Stimulated activated naive CD4-positive, alpha-beta T cell treated with Interleukin-2 at 50 U/mL for 16 hours (primary cell): ENCODE data around the gene SSC5D.
"Not testable (repeated sequence)": the region's sequence is repeated elsewhere in the genome, so short reads cannot be mapped to it uniquely, and the experiment has no call there.

Source experiments
- DNase-seq: peaks from one replicate; lab custom pipeline; 2025; lab: John Stamatoyannopoulos, UW

SSC5D gene

DNA sequence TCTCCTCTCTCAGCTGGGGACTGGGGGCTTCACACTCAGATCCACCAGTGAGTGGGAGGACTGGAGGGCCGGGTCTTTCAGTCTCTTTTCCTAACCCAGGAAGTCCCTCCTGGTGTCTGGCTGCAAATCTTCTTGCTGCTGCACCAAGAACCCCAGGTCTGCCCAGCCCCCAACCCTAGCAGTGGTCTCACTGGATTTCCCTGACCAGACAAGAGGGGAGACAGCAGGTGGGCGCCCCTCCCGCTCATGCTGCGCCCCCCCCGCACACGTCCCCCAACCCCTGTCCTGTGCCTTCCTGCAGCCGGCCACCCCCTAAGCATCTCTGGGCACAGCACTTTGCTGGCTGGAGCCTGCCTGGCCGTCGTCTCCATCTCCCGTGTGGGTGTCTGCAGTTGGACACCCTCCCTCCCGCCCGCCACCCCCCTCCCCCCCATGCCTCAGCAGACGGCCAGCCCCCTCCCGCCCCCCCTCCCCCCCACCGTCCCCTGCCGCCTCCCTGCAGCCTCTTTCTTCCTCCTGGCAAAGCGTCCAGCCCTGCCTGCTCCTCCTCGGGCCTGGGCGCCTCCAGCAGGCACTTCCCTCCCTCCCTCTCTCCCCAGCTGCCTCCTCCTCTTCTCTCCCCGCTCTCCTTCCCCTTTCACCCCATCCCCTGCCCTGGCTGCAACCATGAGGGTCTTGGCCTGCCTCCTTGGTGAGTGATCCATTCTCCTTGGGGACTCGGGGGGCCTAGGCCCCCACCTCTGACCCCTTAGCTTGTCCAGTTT lies at the start of gene SSC5D:
Gene SSC5D, plus strand, starts transcription at position 513 of the 764 bp plus-strand sequence. Its CDS starts 154 bp downstream, at position 667.
- DNase-seq: no peak

DNA sequence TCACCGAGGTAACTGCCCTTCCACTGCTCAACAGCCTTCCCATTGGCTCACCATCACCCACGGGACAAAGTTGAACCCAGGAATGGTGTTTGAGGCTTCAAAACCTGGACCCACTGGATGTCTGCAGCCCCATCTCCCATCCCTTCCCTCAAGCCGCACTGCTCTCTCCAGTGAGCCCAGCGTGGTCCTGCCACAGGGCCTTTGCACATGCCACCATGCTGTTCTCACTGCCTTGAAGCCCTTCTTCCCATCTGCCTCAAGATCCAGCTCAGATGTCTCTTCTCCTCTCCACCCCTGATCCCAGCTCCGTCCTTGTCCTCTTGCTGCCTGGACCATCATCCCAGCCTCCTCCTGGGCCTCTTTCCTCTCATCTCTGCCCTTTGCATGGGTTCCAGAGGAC lies 49.2 kb upstream of the SSC5D start:
- DNase-seq: no peak

DNA sequence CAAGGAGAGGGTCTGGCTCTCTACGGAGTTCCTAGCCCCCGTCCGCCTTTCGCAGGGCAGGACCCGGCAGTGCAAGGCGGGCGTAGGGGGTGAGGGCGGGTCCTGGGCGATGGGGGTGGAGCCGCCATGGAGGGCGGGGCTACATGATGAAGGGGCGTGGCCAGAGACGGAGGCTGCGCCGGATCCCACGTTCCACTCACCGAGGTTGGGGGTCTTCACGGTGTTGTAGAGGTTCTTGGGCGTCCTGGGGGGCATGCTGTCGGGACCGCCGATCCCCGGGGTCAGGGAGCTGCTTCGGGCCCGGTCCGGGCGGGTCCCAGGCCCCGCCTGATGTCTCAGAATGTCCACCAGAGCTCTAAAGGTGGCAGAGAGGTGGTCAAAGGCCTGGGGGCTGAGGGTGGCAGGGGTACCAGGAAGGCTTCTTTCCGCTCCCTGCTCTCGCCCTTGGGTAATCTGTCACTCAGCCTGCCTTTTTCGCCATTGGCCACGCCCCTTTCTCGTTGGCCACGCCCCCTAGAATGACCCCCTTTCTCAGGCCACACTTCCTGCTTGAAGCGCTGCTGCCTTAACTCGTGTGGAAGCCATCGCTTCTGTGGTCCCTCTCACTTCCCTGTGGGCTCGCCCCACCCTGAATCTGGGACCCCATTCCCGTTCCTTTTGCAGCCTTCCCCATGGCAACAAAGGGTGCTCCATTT lies 47.7 kb upstream of the SSC5D start:
- DNase-seq: no peak

DNA sequence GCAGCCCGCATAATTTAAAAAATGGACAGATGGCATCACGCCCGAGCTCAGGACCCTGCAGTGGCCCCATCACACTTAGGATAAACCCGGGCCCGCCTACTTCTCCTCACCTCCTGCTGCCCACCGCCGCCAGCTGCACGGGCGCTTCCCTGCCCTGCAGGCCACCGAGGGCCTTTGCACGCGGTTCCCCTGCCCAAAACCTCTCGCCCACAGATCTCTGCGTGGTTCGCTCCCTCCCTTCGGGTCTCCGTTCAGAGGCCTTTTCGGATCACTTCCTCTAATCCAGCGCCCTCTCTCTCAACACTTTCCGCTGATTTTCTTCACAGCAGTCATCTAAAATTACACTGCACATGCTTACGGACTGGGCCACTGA lies 46.9 kb upstream of the SSC5D start:
- no peak for DNase-seq

DNA sequence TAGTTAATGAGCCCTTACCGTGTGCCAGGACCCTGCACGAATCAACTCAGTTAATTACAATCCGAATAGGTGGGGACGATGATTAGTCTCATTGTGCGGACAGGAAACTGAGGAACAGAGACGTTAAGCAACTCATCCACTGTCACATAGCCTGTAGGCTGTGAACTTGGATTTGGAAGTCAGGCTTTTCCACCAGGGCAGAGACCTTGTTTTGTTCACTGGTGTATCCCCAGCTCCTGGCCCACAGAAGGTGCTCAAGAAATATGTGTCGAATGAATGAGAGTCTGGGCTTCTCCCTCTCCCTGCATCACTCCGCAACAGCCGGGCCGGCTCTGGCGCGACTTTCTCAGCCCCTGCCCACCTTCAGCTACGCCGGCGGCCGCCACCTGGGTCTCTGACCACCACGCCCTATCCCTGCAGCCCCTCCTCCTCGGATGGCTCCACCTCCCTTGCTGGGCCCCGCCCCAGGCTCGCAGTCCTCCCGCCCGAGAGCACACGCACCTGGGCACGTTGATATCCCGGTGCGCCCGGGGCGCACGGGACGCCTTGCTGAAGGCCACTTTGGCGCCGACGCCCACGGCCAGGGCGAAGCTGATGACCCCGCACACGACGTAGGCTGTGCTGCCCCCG lies 46.4 kb upstream of the SSC5D start:
- no peak for DNase-seq

DNA sequence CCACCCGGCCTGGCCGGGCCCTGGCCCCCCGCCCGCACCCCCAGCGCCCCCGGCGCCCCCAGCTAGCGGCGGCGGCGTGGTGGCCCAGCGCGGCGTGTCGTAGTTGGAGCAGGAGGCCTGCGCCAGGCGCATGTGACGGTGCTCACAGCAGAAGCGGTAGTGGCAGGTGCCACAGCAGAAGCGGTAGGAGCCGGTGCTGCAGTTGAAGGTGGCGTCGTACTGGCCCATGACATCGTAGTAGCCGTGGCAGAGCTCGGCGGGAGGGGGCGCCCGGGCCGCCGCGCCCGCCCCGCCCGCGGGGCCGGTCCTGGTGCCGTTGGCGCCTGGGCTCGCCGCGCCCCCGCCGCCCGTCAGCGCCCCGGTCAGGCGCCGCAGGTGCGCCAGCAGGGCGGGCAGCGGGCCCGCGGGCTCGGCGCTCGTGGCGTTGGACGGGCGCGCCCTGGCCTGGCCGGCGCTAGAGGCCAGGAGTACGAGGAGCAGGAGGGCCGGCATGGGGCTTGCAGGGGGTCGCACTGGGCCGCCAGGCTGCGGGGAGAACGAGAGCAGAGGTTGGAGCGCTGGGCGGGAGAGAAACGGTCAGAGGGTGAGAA lies 45.8 kb upstream of the SSC5D start:
- peak; percentile 5 for DNase-seq

DNA sequence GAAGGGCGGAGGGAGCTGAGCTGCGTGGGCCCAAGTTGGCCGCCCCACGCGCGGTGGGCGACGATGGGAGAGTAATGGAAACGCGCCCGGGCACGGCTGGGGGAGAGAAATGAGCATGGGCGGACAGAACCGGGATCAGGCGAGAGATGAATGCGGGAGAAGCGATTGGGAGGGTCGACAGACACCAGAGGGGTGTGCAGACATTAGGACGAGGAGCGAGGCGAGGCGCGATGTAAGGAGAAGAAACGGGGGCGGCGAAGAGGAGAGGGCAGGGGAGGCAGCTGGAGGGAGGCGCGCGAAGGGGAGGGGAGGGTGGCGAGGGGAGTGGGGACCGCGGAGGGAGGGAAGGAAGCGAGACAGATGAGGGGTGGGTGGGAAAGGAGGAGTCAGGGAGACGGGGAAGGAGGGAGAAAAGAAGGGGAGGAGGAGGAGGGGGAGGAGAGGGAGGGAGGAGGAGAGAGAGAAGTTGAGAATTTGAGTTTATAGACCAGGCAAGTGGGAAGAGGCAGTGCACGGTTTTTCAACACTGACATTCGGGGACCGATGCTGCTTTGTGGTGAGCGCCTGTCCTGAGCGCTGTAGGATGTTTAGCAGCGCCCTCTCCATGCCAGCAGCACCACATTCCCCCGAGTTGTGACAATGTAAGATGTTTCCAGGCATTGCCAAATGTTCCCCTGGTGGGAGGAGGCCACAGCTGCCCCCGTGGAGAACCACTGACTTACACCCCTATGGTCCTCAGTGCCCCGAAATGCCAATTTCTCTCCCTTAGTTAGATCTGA lies 45.0 kb upstream of the SSC5D start, which contains the start of gene SHISA7:
Gene SHISA7, minus strand, starts transcription at position 256 of the 779 bp plus-strand sequence. CDS start 437 bp downstream, outside the sequence.
- DNase-seq: no peak

DNA sequence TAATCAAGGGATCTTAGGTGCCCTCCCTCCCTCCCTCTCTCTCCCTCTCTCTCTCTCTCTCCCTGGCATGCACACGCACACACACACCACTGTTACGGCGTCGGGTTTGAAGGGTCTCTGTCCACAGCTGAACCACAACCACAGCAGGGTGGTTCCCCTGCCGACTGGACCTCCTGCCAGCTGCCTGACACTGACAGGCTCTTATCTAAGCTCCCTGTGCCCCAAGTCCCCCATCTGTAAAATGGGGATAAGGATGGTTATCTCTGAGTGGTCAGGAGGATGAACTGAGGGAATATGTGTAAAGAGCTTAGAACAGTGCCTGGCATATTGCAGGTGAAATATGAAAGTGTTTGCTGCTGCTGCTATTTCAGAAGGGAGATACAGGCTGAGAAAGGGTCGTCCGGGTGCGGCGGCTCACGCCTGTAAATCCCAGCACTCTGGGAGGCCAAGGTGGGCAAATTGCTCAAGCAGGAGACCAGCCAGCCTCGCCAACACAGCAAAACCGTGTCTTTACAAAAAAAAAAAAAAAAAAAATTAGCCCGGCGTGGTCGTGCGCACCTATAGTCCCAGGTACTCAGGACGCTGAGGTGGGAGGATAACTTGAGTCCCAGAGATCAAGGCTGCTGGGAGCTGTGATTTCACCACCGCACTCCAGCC lies 44.3 kb upstream of the SSC5D start:
- DNase-seq: no peak

DNA sequence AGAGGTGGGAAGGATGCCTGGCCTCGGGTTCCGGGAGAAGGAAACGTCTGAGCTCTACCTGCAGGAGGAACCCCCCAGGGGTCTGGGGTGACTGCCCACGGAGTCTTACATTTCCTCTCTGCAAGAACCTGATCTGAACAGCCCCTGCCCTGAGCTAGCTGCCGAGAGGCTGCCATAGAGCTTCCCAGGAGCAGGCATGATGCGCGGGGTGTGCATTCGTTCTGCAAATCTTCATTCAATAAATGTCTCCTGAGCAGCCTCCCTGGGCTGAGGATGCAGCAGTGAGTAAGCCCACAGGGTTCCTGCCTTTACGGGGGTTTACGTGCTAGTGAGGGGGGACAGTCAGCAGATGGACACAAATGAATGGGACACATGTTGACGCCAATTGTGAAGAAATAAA lies 43.6 kb upstream of the SSC5D start:
- DNase-seq: no peak

DNA sequence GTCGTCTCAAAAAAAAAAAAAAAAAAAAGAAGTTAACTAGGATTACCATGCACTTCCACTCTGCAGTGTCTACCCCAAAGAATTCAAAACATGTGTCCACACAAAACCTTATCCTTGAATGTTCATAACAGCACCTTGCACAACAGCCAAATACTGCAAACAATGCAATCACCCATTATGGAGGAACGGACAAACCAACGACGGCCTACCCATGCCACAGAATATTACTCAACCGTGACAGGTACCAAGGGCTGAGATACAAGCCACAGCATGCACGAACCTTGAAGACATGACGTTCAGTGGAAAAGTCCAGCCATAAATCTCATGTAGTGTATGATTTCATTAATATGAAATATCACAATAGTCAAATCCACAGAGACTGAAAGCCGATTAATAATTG lies 42.2 kb upstream of the SSC5D start:
- no peak for DNase-seq

DNA sequence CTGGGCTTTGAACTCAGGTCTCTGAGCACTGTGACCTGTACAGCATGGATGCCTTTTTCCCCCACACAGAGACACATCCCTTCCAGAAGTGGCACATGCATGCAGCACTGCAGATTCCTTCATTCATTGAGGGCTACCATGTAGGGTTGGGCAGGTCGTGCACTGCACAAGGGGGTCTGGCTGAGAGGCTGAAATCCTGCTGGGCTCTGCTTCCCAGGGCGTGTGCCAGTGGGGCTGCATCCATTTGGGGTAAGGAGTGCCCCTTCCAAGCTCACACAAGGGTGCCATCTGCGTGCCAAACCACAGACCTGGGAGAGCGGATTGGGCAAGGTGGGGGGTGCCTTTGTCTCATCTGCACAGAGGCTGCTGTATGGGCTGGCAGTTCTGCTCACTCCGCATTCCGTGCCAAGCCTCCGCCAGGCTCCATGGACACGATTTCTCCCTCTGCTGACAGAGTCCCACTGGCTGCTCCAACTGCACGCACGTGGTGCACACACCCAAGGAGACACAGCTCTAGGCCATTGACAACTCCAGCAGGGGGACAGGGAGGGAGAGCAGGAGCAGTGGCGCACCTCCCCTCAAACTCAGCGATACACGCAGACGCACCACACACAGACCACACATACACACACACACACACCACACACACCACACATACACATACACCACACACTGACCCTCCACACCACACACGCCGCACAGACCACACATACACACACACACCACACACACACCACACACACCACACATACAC lies 40.6 kb upstream of the SSC5D start:
- no peak for DNase-seq

DNA sequence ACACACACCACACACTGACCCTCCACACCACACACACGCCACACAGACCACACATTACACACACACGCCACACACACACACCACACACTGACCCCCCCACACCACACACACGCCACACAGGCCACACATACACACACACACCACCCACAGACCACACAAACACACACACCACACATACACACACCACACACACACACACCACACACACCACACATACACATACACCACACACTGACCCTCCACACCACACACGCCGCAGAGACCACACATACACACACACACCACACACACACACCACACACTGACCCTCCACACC lies 40.1 kb upstream of the SSC5D start:
- not testable (repeated sequence) for DNase-seq

DNA sequence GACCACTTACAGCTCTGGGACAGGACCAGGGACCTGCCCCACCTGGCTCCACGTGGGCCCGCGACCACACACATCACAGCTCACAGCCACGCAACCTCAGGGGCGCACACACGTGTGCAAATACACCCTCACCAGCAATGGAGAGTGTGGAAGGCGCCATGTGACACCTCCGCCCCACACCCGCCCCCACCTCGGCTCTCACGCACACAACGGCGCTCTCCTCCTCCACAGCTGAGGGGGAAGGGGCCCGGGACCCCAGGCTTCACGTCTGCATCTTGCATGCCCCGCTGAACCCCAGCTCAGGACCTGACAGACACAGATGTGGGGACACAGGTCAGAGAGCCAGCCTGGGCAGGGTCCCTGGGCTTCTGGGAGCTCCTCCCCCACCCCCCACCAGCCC lies 38.8 kb upstream of the SSC5D start:
- DNase-seq: no peak

DNA sequence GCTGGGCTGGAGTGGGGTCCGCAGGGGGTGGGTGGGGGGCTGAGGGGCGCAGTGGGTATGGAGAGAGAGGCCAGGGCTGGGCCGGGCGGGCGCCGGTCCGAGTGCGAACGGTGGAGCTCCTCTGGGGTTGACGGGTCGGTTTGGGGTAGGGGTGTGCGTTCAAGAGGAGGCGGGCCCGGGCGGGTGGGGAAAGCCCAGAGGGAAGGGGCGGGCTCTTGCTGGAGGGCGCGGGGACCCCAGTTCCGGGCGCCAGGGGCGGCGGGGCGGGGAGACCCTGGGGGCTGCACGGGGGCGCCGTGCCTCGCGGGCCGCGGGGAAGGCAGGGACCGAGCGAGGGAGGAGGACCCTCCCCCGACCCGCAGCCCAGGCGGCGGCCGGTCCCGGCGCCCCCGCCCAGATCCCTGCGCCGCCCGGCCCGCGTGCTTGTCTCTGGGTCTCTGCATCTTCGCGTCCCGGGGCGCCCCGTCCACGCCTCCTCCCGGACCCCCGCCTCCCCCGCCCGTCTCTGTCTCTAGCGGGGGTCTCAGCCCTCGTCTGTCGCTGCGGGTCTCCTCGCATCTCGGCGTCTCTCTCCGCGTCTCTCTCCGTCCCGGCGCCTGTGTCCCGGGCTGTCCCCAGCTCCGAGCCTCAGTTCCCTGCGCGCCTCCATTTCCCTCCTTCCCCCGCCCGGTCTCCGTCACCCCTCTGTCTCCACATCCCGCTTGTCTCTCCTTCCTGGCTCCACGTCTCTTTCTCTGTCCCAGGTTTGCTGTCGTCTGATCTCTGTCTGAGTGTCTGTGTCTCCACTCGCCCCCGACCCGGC lies 36.9 kb upstream of the SSC5D start:
- no peak for DNase-seq

DNA sequence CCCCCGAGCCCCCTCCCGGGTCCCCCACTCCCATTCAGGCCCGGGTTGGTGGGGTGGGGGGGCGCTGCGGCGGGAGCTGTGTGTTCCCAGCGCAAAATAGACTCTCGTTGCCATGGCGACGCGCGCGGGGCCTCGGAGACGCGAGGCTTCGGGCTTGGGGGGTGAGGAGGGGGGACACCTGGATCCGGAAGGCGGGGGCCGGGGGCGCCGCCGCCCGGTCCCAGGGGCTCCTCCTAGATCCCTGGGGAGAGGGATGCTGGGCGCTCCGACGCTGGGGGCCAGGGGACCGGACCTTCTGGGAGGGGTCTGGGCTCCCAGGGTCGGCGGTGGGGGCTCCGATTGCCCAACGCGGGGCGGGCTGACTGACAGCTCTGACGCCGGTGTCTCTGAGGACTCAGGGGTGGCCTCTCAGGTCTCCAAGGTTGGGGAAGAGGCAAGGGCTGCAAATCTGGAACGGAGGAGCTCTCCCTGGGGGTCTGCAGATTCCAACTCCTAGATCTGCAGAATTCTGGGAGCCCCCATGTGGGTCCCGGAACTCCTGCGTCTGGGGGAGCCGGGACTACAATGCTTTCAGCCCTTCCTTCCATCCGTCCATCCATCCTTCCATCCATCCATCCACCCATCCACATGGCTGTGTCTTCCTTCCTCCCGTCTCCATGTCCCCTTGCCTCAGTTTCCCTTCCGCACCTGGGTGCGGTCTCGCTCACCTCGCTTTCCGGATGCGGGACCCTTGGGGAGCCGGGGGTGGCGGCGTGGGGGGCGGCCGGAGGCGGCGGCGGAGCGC lies 36.1 kb upstream of the SSC5D start:
- DNase-seq: no peak

DNA sequence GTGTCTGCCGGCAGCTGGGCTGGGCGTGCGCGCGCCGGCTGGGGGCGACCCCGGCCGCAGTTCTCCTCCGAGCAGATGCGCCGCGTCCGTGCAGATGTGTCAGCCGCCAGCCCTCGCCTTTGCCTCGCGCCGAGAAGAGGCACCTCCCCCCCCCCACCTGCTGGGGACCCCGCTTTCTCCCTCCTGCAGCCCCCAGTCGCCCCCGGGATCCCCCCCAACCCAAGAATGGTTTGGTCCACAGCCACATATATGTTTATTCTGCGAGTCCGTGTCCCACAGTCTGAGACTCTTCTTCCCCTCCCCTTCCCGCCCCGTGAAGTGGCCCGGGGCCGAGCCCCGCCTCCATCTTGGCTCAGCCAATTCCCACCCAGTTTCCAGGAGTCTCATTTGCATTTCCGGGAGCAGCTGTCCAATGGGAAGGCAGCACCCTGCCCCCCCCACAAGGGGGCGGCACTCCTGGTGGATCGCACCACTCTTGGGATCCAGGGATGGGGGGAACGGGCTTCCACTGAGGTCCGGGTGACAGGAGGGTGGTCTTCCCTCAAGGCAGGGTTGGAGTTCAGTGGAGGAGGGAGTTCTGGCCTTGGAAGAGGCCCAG lies 35.4 kb upstream of the SSC5D start:
- no peak for DNase-seq

DNA sequence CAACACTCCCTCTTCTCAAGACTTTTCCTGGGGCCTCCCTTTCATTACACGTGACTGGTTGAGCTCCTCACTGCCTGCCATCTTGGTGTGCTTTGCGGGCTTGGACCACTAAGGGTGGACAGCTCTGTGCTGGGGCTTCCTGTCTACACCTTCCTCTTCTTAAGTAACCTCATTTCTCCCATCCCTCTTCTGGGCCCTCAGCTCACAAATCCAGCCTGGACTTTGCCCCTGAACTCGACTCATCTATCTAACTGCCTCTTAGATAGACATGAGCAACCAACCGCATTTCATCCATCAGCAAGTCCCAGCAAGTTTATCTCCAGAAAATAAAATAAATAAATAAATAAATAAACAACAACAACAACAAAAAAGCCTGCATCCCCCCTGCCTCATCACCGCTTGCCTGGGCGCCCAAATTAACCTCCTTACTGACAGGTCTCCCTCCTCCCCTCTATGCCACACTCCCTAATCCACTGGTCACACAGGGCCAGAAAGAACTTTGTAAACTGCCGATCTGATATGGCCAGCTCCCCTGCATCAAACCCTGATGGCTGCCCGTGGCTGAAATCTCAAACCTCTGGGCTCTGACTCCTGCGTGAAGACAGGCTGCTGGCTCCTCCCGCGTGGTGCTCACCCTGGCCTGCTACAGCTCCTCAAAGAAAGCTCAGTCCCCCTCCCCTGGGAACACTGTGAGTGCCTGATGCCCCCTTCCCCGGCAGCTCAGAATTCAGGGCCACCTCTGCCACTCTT lies 34.5 kb upstream of the SSC5D start:
- no peak for DNase-seq

DNA sequence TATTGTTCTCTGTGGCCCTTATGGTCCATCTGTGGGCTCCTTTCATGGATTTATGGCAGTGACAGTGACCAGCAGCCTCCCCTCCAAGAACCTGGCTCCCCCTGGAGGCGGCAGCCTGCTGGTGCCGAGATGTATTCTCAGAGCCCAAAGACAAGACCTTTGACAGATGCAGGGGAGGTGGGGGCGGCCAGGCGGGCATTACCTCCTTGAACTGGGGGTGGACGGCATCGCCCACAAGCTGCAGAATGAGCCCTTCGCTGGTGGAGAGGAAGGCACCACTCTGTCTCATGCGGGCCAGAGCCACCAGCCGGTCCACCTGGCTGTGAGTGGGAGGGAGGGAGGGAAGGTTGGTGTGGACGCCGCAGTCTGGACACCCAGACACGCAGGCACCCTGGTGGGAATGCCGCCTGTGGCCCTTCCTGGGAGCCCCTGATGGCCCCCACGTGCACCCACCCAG lies 33.4 kb upstream of the SSC5D start:
- DNase-seq: peak; percentile 5
